ENCODE data around the gene ORAI1. TPM values are rescaled to one million over a fixed set of nuclear protein-coding genes. Genes with fewer than 3 reads are reported as not detected.
"Not testable (repeated sequence)": the region's sequence is repeated elsewhere in the genome, so short reads cannot be mapped to it uniquely, and the experiment has no call there.

ORAI1 gene
- total RNA-seq, 1 experiment from 2014 or later, result 15.5 TPM

- no peak for DNase-seq (ENCODE audit: low read depth)
These were observed 22.7 kb upstream of the ORAI1 start for GRCh38 chr12:121603581-121603980.

- DNase-seq (ENCODE audit: low read depth), result no peak
These were observed 18.0 kb upstream of the ORAI1 start for GRCh38 chr12:121608301-121608700.

GRCh38 chr12:121610239-121611149 lies 15.8 kb upstream of the ORAI1 start:
- peak; percentile 47 for DNase-seq (ENCODE audit: low read depth)

GRCh38 chr12:121611306-121611705 lies 15.0 kb upstream of the ORAI1 start:
- no peak for DNase-seq (ENCODE audit: low read depth)

- DNase-seq (ENCODE audit: low read depth), result no peak
These were observed 12.9 kb upstream of the ORAI1 start for GRCh38 chr12:121613462-121613861.

- no peak for DNase-seq (ENCODE audit: low read depth)
These were observed 11.4 kb upstream of the ORAI1 start for GRCh38 chr12:121614872-121615467.

GRCh38 chr12:121618659-121619233 lies 7.6 kb upstream of the ORAI1 start:
- DNase-seq (ENCODE audit: low read depth), result no peak

GRCh38 chr12:121620333-121620891 lies 5.9 kb upstream of the ORAI1 start:
- DNase-seq (ENCODE audit: low read depth), result no peak

GRCh38 chr12:121626853-121627640 lies 717 bp downstream of the ORAI1 start:
- DNase-seq (ENCODE audit: low read depth), result peak; percentile 62

- no peak for DNase-seq (ENCODE audit: low read depth)
These were observed 1.7 kb downstream of the ORAI1 start for GRCh38 chr12:121628037-121628436.

GRCh38 chr12:121628536-121628935 lies 2.2 kb downstream of the ORAI1 start:
- DNase-seq (ENCODE audit: low read depth), result no peak

- no peak for DNase-seq (ENCODE audit: low read depth)
These were observed 4.5 kb downstream of the ORAI1 start for GRCh38 chr12:121630791-121631355.

- no peak for DNase-seq (ENCODE audit: low read depth)
These were observed 6.0 kb downstream of the ORAI1 start for GRCh38 chr12:121632069-121632970.

- DNase-seq (ENCODE audit: low read depth), result not testable (repeated sequence)
These were observed 7.5 kb downstream of the ORAI1 start for GRCh38 chr12:121633833-121634196.

GRCh38 chr12:121634836-121635235 lies 8.5 kb downstream of the ORAI1 start:
- no peak for DNase-seq (ENCODE audit: low read depth)

- DNase-seq (ENCODE audit: low read depth), result no peak
These were observed 11.0 kb downstream of the ORAI1 start for GRCh38 chr12:121637231-121637914.

- DNase-seq (ENCODE audit: low read depth), result no peak
These were observed 12.2 kb downstream of the ORAI1 start for GRCh38 chr12:121638298-121639202.

- DNase-seq (ENCODE audit: low read depth), result no peak
These were observed 15.0 kb downstream of the ORAI1 start for GRCh38 chr12:121641343-121641630.
